Nephron (organoid): ENCODE data around the gene SNX30.

ENCODE experiments used
- H3K27ac Mint-ChIP-seq, 3 experiments: 2 replicates each; pipeline ENCODE4 v1.8.0; 2020; ENCODE audit warnings: mixed read lengths in 3 of 3, mild to moderate bottlenecking in 2 of 3, moderate library complexity in 1 of 3
- H3K27me3 Mint-ChIP-seq: 2 replicates; pipeline ENCODE4 v1.8.0; 2021; ENCODE audit warnings: low read depth, mild to moderate bottlenecking, moderate library complexity, mixed read lengths
- H3K36me3 Mint-ChIP-seq: 2 replicates; pipeline ENCODE4 v1.8.0; 2020; ENCODE audit warnings: low read depth, mixed read lengths
- H3K4me1 Mint-ChIP-seq: 2 replicates; pipeline ENCODE4 v1.8.0; 2020; ENCODE audit warnings: mixed read lengths
- H3K4me3 Mint-ChIP-seq, 3 experiments: 2 replicates each; pipeline ENCODE4 v1.8.0; 2020; ENCODE audit warnings: mild to moderate bottlenecking in 3 of 3, mixed read lengths in 3 of 3, moderate library complexity in 2 of 3
- H3K9me3 Mint-ChIP-seq: 2 replicates; pipeline ENCODE4 v1.8.0; 2020; ENCODE audit warnings: mixed read lengths
- CTCF ChIP-seq, 3 experiments: fragments of 200-600 bp; sonication (generic); IDR thresholded peaks; one replicate each; pipeline ENCODE4 v1.5.0; 2021; ENCODE audit warnings: antibody characterized with exemption in 3 of 3; ENCODE audit not compliant: unreplicated experiment in 3 of 3

The SNX30 gene

GRCh38 chr9:112754578-112754977 is 4.0 kb downstream of the SNX30 start:
- Mint-ChIP-seq H3K27me3 (peaks cover 3% of the 10 kb centered on the region), H3K36me3 (no peaks in the 10 kb centered on the region), H3K27ac (peak overlapping the region; percentile 7 to 23 (median 16)), H3K4me3 (peak overlapping the region; percentile 31 to 54 (median 53)), H3K4me1 (peaks cover 64% of the 10 kb centered on the region), H3K9me3 (no peaks in the 10 kb centered on the region)
- TF ChIP-seq CTCF (IDR thresholded peaks at IDR 0.05; ENCODE audit: unreplicated experiment in 3 of 3) = no peak

GRCh38 chr9:112755016-112755427 is 4.5 kb downstream of the SNX30 start:
- peak overlapping the region; percentile 31 to 54 (median 53) for H3K4me3 Mint-ChIP-seq
- H3K36me3 Mint-ChIP-seq = no peaks in the 10 kb centered on the region
- H3K9me3 Mint-ChIP-seq = no peaks in the 10 kb centered on the region
- peaks cover 63% of the 10 kb centered on the region for H3K4me1 Mint-ChIP-seq
- H3K27me3 Mint-ChIP-seq = peaks cover 3% of the 10 kb centered on the region
- no peak for TF ChIP-seq CTCF (IDR thresholded peaks at IDR 0.05; ENCODE audit: unreplicated experiment in 3 of 3)
- peak overlapping the region; percentile 7 to 23 (median 16) for H3K27ac Mint-ChIP-seq

- TF ChIP-seq CTCF (IDR thresholded peaks at IDR 0.05; ENCODE audit: unreplicated experiment in 3 of 3) = no peak
- Mint-ChIP-seq H3K27ac (peak overlapping the region; percentile 7 to 43 (median 22)), H3K4me1 (peaks cover 62% of the 10 kb centered on the region), H3K27me3 (peaks cover 2% of the 10 kb centered on the region), H3K4me3 (peak overlapping the region in 1 of 3 experiments; percentile 20), H3K36me3 (no peaks in the 10 kb centered on the region), H3K9me3 (no peaks in the 10 kb centered on the region)
Observed at GRCh38 chr9:112755675-112756074, 5.1 kb downstream of the SNX30 start.

DNA sequence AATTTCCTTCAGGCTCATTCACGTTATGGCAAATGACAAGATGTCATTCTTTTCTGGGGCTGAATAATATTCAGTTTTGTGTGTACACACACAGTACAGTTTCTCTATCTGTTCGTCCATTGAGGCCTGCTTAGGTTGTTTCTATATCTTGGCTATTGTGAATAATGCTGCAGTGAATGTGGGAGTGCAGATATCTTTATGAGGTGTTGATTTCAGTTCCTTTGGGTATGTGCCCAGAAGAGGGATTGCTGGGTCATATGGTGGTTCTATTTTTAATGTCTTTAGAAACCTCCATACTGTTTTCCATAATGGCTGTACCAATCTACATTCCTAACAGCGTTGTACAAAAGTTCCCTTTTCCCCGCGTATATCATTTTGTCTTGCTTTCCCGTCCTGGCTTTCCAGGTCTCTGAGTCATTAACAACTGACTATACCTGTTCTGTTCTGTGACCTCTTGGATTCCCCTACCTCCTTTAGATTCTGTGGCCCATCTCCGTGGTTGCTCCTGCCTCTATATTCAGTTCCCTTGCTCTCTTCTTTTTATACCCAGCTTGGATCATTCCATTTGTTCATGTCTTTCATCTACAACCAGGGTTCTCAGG is 6.8 kb downstream of the SNX30 start:
- Mint-ChIP-seq H3K27me3 (peaks cover 8% of the 10 kb centered on the region), H3K4me3 (peak overlapping the region in 1 of 3 experiments; percentile 11), H3K27ac (peak overlapping the region; percentile 19 to 69 (median 24)), H3K4me1 (peaks cover 64% of the 10 kb centered on the region), H3K36me3 (no peaks in the 10 kb centered on the region), H3K9me3 (no peaks in the 10 kb centered on the region)
- no peak for TF ChIP-seq CTCF (IDR thresholded peaks at IDR 0.05; ENCODE audit: unreplicated experiment in 3 of 3)

DNA sequence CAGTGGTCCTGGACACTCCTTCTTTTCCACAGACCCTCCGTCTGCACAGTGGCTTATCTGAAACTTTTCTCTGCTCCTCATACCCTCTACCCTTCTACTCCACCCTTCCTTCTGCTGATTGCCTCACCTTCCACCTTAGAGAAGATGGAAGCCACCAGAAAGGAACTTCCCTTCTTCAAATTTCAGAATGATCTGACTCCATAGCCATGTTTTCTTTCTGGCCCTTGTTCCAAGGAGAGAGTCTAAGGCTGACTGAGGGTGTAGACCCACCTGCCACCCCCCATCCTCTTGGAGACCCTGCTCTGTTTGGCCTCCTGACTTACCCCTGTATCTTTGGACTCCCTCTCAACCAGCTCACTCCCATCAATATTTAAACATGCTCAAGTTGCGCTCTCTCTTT is 7.4 kb downstream of the SNX30 start:
- TF ChIP-seq CTCF (IDR thresholded peaks at IDR 0.05; ENCODE audit: unreplicated experiment in 3 of 3) = no peak
- Mint-ChIP-seq H3K9me3 (no peaks in the 10 kb centered on the region), H3K27me3 (peaks cover 8% of the 10 kb centered on the region), H3K36me3 (no peaks in the 10 kb centered on the region), H3K4me3 (no peak overlapping the region), H3K27ac (peak overlapping the region; percentile 19 to 69 (median 24)), H3K4me1 (peaks cover 63% of the 10 kb centered on the region)

- peaks cover 8% of the 10 kb centered on the region for H3K27me3 Mint-ChIP-seq
- peaks cover 5% of the 10 kb centered on the region for H3K36me3 Mint-ChIP-seq
- no peak overlapping the region for H3K4me3 Mint-ChIP-seq
- TF ChIP-seq CTCF (IDR thresholded peaks at IDR 0.05; ENCODE audit: unreplicated experiment in 3 of 3) = no peak
- H3K27ac Mint-ChIP-seq = peak overlapping the region in 1 of 3 experiments; percentile 49
- peaks cover 49% of the 10 kb centered on the region for H3K4me1 Mint-ChIP-seq
- H3K9me3 Mint-ChIP-seq = no peaks in the 10 kb centered on the region
Observed at GRCh38 chr9:112760821-112761220, 10.3 kb downstream of the SNX30 start.
